CD4-positive, alpha-beta T cell treated with Interleukin-4 for 4 hours (primary cell): ENCODE data around the gene RUNX1.
A peak's percentile ranks its signal among the peaks of the same experiment; 100 is the strongest.

Experiments used
- DNase-seq: peaks from one replicate; pipeline ENCODE4 v3.0.0-alpha.2; 2020

Gene RUNX1

DNA sequence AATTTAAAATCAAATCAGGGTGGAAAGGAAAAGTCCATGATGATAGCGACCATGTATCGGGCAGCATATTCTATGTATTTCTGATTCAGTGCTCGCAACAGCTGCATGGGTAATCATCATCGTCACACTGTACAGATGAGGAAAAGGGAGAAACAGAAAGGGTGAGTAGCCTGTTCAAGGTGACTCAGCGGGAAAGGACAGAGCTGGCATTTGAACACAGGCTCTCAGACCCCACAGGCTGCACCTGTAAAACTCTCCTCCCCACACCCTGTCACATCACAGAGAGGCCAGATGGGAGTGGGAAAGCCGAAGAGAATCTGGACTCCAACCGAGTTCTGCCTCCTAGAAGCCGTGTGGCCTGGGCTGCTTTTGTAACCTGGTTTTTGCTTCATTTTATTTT is 14.0 kb downstream of the RUNX1 start:
- no peak for DNase-seq

DNA sequence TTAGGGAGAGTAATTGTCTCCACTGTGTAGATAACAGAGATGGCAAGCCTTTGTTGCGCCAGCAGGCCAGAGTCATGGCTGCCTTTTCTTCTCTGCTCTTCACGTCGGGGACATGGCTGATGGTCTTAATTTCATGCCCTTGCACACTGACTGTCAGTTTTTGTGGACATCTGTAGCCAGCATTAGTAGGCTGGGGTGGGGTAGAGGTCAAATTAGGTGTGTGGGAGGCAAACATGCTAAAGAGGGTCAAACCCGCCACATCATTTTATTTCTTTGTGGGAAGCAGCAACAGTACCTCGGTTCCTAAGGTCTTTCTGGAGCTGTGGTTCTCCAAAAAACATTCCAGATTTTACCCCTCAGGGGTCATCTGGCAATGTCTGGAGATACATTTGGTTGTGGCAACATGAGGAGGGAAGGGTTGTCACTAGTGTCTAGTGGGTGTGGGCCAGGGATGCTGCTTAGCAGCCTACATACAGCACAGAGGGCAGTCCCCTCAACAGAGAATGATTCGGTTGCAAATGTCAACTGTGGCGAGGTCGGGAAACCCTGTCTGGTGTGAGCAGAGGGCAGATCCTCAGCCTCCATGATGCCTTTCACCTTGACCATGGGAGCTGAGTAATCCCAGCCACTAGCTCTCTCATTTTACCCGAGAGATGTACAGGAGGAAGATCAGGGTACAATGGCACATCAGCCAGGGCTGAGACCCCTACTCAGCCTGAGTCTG is 14.7 kb downstream of the RUNX1 start:
- no peak for DNase-seq

DNA sequence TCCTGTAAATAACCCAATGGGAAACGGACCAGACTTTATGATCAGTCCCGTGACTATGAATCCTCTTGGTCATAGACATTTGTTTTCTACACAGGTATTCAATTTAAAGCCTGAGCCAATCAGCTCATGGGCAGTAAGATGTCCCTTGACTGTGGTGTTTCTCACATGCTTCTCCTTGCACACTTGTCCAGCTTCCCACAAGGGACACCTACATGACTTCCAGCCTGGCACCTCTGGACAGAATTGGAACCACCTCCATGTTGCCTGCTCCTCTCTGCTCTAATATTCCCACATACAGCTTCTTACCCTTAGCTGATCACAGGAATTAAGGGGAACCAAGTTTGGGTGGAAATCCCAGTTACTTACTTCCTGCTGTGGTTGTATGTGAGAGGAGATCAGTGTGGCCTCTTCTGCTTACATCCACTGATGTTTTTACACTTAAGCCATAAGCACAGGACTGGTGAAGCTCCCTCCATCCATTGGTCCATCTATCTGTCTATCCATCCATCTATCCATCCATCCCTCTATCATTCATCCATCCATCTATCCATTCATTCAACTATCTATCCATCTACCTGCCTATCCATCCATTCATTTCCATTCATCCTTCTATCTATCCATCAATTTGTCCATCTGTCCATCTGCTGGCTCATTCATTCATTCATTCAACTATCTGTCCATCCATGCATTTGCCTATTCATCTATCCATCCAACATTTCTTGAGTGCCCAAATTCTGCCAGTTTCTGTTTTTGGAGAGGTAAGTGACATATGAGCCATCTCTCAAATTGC is 16.4 kb downstream of the RUNX1 start:
- DNase-seq: no peak

DNA sequence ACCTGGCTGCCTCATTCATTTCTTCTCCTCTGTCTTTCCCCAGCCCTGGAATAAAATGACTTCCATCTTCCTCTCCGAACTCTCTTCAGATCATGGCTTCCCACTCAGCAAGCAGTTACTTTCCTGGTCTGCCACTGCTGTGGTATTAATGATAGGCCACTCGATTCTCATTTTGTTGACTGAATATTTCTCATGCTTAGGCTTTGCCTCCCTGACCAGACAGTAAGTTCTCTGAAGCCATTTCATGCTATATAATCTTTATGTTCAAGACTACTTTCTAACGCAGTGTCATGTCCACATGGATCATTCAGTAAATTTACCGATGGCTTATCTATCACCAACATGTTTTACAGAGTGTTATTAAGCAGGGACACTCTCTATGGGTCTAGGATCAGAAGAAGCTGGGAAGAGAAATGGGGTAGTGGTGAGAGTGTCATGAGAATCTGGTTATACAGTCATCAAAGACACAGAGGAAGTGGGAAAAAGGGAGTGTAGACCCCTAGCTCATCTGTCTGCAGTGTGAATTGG is 20.6 kb downstream of the RUNX1 start:
- no peak for DNase-seq

DNA sequence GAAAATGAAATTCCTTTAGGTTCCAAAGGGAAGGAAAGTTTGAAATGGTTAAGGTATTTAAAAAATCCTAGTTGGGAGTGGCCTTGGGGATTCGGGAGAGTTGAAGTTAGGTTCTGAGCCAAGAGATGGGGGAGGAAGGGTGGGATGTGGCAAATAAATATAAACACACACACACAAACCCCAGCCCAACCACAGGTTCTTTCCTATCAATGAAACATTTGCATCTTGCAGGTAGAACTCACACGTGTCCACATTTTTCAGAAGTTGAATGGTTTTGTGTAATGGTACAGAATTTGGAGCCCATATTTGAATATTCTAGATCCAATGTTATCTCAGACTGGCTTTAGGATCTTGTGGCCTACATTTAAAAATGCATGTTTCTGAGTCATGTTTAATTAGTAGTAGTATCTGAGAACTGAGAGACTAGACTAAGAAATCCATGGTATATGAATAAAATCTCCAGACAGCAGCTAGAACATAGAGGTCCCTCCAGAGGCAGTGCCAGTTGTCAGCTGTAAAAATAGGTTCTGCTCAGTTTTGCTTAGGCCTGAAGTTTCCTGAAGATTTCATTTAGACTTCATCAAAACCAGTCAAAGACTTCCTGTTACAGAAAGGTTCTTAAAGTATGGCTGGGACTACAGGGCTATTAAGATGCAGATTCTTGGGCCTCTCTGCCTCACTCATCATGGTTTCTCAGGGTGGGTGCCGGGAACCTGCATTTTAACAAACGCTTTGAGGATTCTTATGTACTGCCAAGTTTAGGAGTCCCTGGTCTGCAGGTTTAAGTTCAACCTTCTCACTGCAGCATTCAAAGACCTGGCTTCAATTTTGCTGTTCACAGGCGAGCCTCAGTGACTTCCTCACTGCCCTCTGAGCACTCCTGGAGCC is 21.3 kb downstream of the RUNX1 start:
- DNase-seq: peak; percentile 56

DNA sequence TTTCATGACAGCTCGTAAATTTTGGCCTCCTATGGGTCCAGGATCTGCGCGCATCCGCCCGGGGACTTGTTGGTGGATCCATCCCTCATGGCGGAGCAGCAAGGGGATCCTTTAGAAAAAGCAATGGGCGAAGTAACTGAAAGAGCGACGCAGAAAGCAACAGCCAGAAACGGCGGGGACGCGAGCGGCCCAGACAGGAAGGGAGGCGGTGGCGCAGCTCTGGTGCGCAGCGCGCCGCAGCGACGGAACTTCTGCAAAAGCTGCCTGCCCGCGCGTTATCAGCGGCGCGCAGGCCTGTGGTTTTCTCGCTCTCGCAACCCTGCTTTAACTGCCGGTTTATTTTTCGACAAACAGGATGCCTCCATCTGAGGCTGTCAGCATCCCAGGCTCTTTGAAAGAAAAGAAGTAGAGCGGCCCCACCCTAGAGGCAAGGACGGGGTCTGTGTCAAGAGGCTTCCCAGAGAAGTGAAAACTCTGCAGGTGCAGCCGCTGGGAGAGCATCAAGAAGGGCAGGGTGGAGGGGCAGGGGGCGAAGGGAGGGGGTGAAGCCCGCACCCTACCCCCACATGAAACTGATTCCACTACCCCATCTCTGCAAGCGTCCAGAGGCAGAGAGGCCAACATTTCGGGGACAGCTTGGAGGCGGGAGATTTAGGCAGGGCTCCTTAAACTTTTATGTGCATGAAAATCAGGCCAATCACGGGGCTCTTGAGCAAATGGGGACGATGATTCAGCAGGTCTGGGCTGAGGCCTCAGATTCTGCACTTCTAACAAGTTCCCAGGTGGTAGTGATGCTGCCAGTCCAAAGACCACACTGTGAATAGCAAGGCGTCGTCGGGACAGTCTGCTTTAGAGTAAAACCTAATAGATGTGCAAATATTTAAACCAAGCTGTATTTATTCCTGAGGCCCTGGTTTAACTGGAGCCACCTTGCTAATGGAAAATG is 22.2 kb downstream of the RUNX1 start:
- peak; percentile 93 for DNase-seq

DNA sequence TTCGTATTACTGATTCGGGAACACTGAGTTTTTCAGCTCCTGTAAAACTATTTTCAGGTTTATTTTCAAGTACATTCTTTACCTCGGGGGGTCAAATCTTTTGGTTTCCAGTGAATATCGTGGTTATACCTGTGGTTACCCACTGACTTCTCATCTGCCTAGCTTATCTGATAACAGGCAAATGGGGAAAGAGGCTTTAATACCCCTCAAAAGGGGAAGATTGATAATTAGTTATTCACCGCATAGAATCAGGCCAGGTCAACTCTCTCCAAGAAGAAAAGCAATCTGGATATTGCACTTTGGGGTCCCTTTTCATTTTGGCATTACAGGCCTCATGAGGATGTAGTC is 23.0 kb downstream of the RUNX1 start:
- DNase-seq: peak; percentile 71

DNA sequence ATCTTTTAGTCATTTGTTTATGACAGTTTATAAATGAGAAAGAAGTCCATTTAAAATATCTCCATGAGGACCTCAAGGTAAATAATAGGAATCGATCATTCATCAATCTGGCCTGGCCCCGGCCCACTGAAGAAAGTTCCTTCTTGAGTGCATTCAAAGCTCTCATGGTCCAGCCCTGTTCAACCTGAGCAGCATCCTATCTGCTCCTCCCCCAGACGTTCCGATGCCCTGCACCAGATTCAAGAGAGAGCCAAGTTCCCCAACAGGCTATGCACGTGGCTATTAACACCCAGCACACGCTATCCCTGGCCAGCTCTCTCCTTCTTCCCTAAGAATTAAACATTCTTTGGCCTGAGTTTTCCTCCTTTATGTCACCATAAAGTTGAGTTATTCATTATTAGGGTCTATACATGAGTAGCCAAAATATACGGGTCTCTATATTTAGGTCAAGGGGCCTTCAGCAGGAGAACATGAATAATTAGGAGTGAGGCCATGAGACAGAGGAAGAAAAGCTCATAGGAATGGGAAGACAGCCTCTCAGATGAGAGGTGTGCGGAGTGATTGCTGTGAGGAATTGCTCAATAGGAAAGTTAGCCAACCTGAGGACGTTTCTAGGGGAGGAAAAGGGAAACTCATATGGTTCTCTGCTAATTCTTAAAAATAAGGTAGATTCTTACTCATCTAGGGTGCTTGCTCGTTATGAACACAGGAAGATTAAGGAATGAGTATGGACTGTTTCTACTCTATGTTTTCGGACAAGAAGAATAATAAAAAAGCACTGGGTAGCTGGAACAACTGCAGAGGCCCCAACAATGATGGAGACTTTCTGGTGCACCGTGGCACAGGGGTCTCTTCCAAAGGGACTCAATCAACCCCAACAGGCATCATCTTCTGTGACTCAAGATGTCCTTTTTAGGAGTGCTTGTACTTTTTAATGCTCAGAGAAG is 23.6 kb downstream of the RUNX1 start:
- no peak for DNase-seq

DNA sequence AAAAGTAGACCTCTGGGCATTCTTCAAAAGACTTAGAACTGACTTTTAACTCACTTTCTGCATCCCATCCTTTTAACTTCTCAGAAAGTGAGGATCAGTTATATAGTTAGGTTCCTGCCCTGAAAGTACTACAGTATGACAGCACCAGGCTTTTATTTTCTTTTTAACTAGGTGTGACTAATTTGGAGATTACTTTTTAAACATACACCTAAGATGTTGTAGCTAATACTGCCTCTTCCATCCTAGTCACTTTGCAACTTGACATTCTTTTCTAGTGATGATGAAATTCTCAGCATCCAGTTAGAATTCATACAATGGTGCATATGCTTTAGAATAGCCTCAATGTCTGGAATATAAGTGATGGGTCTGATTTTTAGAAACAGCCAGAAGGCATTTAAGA is 24.6 kb downstream of the RUNX1 start:
- DNase-seq: no peak

DNA sequence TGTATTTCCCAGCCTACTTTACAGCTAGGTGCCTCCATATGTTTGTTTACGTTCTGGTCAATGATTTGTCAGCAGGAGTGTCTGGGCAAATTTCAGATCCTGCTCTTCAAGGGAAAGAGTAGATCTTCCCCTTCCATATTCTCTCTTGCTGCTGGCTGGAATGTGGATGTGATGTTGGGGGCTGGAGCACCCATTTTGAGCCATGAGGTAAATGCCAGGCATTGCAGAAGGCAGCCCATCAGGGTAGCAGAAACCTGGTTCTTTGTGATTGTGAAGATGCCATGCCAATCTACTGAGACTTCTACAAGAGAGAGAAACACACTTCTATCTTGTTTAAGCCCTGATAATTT is 25.1 kb downstream of the RUNX1 start:
- no peak for DNase-seq

DNA sequence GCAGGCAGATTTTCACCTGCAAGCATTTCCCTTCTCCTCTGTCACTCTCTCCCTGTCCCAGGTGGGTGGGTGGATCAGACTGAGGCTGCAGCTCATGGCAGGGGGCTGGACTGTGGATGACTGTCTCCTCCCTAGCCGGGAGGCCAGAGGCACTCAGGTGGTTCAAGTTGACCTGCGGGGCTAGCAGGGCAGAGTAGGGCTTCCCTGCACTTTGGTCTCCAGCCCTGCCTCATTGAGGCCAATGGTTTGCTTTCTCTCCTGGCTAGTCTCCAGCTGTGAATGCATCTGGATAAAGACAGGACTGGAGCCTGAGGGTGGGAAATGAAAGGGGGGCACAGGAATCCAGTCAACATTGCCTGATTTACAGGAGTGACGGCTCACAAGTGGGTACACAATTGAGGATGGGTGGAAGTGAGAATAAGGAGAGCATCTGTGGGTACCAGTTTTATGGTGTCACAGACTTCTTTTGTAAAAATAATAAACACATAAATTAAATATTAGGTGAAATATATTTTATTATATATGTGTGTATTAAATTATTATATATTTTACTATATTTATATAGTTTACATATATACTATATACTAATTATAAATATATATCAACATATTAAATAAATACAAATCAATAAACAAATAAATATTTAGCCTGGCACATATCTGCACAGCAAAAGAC is 25.6 kb downstream of the RUNX1 start:
- no peak for DNase-seq

DNA sequence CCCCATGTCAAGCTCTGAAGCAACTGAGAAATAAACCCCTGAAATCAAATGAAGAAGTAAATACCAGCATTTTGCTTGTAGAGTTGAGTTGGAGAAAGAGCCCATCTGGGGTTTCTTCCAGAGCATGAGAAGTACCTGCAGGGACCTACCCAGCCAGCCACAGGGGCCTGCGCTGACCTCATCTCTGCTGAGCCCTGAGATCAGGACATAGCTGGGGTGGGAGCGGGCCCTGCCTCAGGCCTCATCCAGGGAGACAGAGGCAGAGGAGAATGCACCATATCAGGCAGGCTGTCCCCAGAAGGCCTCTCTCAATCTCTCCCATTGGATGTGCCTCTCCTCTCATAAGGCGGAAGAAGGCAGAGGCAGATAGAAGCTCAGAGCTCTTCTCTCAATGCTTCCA is 27.6 kb downstream of the RUNX1 start:
- no peak for DNase-seq

DNA sequence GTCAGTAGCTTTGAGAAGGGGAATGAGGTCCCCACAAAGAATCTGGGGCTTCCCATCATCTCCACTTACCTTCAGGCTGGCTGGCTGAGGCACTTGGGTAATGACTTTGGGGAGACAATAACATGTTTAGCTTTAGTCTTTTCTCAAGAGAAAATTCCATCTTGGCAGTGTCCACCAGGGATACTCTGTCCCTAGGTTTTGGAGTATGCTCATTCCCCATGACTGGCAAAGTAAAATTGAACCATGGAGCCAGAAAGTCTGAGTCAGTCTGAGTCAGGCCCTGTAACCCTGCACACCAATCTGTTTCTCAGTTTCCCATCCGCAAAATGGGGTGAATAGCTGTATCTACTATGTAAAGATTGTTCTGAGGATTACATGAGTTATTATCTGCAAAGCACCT is 28.2 kb downstream of the RUNX1 start:
- DNase-seq: no peak

DNA sequence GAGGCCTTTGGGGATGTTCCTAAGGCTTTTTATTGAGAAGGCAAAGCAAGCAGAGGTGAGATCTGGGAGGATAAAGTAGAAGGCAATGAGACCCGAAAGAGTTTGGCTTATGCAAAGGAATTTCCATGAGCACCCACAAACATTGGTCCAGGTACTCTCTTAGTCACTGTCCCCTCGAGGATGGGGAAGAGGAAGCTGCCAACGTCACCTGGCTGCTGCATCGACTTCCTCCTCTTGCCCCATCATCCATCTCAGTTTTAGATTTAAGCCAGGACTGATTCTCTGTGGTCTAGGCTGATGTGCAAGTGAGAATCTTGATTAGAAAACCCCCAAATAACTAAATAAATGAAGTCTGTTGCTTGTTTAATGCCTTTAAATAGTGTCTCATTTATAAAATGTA is 28.7 kb downstream of the RUNX1 start:
- peak; percentile 50 for DNase-seq

DNA sequence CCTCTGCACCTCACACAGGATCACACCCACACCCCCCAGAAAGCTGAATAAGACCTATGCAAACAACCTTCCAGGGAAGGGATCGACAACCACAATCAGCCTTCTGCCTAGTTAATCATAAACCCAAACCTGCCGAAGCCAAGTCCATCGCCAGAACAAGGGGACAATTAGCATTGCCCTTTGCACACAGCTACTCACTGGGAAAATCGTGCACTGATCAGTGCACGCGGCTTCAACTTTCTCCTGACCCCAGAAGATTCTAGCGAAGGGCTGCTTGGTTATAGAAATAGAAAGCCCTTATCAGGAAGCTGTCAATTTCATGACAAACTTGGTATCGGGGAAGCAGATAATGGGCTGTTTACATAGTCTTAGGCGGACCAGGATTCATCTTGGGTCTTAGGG is 29.5 kb downstream of the RUNX1 start:
- no peak for DNase-seq

DNA sequence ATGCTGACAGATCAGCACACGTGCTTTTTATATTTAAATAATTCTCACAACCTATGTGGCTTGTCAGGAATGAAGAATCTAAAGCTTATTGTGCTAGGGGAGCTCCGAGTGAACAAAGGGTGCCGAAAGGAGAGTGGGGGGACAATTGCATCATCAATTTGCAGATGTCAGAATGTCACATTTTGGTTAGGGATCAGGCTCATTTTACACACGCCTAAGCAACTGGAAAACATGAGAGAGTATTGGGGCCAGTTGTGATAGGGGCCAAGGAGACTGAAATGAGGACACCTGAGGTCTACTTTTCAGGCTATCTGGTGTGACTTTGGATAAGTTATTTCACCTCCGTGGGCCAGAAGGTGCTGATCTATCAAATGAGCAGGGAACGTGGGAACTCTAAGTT is 31.8 kb downstream of the RUNX1 start:
- DNase-seq: no peak

DNA sequence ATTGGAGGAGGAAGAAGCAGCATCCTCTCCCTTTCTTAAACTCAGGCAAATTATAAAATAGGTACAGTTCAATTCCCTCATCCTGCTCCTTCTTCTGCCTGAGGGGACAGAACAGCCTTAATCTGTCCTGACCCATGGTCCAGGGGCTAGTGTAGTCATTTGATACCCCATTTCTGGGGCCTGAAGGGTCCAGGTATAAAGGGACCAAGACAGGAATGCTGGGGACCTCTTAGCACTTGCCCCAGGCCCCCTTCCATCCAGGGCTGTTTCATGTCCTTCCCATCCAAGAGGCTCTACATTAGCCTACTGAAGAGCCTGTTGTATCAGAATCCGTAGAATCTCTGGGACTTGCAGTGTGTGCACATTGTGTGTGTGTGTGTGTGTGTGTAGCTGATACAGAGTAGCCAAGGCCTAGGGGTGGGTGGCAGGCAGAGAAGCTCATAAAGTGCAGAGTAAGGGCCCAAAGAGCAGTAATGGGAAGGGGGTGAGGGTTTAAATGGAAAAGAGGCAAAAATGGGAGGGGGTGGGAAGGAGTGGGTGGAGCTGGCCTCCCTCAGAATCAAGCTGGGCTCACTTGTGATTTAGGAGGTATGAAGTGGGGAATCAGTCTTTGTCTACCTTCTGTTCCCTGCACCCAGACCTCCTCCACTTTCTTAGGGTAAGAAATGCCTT is 32.4 kb downstream of the RUNX1 start:
- no peak for DNase-seq

DNA sequence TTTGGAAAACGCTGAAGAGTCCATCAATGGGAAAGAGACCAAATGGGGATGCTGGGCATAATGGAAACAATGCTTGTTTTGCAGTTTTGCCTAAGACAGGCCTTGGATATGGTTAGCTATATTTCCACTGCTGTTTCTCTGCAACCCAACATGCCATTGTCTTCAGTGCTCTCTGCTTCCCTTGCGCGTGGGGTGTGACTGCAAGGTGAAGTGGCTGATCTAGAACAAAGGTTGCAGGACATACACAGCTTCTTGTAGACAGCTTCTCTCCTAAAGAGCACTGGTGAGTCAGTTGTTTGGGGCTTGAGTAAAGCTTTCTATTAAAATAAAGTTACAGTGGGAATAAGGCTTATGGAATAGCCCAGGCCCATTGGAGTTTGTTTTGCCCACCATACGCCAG is 33.0 kb downstream of the RUNX1 start:
- DNase-seq: no peak

DNA sequence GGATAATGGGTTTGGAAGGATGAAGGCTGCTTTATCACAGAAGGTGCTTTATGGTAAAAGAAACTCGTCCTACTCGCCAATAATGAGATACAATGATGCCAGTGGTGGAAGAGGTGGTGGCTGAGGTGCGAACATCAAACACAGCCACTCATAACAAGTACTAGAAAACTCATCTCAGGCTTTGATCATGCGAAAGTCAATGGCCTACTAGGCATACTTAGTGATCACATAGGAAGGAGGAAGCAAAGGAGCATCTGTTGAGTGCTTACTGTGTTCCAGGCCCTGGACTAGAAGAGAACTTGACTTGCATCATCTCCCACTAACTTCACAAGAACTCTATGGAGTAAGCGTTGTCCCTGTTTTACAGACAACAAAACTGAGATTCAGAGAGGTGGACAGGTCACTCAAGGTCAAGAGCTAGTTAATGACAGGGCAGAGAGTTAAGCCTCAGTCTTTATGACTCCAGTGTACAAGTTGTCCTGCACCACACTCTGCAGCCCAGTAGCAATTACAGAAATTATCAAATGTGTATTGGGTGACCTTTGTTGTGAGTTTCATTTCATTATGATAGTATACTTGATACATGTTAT is 33.6 kb downstream of the RUNX1 start:
- DNase-seq: peak; percentile 36
